ENCODE measurements around the gene LHX2.

LHX2 gene

DNA sequence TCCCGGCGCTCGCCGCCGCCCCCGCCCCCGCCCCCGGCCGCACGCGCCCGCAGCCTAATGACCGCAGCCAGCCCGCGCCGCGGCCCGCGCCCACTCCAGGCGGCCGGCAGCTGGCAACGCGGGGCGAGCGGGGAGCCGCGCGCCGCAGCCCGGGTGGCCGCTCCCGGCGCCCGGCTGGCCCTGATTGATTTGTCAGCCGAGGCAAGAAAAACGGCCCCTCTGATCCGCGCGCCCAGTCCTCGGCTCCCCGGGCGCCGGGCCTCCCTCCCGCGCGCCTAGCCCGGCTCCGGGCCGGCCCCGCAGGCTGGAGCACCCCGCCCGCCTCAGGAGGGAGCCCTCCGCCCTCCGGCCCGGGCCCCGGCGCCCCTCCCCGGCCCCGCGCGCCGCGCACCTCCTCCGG, 11.9 kb upstream of the LHX2 start:
- no peak for DNase-seq (ENCODE audit: low read depth)

DNA sequence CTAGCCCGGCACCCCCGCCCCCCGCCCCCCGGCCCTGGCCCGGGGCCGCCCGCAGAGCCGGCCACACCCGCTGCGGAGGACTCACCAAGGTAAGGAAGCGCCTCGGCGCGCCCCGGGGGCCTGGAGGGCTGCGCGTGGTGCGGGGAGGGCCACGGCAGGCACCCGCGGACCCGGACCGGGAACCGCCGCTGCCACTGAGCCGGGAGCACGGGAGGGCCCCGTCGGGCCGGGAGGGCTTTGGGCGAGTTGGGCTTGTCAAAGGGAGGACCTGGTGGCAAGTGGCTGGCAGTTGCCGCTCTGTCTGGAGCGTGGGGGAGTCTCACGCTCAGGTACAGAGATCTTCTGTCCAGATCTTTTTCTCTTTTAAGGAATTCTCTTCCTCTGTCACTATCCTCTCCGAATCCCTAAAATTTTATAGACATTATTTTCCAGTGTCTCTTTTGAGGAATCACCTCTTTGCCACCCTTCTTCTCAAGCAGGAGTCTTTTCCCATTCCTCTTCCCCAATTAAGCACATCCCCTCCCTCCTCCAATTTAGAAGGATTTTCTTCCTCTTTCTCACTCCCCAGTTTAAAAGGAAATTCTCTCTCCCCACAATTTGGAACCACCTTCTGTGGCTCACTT, 11.3 kb upstream of the LHX2 start:
- no peak for DNase-seq (ENCODE audit: low read depth)

DNA sequence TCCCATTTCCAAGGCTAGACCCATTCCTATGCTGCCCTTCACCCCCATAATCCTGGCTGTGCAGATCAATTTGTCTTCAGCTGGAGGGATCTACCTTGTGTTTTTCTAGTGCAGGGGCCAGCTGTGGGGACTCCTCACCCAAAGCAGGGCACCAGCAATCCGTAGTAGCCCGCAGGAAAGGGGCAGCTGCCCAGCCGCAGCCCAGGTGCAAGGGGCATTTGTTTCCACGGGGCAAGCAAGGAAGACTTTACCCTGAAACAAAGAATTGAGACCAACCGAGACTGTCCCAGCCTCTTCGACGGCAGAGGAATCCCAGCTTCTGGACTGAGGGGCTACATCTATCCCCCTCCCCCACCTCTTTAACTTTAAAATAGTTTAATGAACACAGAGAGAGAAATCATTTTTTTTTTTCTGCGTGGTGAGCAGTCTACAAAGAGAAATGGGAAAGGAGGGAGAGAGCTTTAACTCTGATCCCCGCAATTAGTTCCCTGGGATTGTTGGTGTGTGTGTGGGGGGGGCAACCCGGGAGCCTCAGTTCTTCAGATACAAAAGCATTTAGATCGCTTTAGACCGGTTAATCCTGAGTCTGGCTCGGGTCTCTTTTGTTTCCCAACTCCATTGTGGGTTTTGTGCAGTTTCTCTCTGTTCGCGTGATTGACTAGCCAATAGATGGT, 10.6 kb upstream of the LHX2 start:
- no peak for DNase-seq (ENCODE audit: low read depth)

DNA sequence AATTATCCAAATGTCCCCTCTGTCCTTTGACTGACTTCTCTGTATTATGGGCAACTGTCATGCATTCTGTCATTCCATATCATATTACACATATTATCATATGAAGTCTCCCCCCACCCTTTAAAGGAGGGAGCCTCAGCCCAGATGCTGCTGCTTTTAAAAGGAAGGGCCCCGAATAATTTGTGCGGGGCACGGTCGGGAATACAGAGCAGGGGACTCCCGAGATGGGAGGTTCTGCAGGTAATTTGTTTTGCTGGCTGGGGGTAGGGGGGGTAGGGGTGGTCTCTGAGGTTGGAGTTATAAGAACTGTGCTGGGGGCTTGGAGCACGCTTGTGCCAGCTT, 10.1 kb upstream of the LHX2 start:
- no peak for DNase-seq (ENCODE audit: low read depth)

DNA sequence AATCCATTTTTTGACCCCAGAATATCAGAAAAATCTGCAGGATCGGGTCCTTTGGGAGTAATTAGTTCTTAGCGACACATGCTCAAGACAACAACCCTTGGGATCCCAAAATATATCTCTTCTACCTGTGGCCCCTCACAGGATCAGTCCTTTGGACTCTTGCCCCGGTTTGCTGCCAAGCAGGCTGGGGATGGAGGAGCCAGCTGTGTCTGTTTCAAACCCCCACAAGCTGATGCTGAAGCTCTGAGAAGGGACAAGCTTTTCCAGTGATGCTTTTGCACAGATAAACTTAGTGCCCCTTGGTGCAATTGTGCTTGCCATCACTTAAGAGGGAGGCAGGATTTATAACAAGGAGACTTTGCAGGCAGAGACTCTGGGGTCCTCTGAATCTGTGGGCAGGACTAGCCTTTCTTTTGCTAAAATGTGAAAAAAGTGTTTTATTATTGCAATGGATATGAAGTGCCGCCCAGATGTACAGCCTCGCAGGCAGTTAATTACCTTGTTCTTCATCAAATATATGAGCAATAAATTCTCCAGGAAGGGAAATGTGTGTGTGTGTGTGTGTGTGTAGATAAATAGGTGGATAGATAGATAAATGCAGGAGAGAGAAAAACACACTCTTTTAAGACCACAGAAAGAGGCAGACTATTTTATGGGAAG, 9.6 kb upstream of the LHX2 start:
- no peak for DNase-seq (ENCODE audit: low read depth)

DNA sequence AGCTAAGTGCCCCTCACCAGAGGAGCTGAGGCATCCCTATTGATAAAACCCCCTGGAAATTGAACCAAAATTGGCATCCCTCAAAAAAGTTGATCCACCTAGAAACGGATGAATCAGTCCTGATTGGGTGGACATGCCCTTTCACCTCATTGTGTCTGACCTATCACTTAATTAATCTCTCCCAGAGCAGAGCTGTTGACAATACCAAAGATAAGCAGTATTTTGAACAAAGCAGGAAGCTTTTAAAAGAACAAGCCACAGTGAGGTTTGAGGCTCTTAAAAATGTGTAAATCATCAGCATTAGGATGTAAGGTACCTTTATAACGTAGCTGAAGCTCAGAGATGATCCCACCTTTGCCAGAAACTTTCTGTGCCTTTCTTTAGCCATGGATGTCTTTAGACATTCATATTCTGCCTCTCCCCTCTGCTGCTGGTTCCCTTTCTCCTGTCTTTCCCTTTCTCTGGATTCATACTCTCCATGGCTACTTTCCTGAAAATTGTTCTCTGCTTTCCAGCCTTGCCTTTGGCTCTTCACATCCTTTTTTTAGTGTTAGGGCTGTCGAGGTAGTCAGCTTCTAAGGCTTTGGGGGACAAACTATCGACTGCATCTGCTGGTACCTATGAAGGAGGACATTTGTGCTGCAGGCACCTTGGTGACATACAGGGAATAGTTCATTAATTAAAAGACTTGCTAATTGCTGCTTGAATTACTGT, 7.8 kb upstream of the LHX2 start:
- DNase-seq (ENCODE audit: low read depth): no peak

DNA sequence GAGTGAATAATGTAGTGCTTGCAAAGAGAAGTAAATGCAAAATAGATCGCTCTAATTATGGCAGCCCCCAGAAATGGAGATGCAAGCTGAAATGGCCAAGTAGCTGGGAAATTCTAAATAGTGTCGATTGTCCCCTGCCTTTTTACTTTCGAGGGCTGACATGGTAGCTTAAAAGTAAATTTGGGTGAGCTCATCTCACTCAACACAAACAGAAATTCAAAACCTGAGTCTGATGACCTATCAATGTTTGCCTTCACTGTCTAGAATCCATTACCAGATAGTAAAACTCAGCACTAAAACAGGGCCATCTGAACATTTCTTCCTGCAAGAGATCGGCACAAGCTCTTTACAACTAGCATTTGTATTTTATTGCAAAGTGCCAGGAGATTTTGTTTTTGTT, 7.0 kb upstream of the LHX2 start:
- DNase-seq (ENCODE audit: low read depth): no peak

DNA sequence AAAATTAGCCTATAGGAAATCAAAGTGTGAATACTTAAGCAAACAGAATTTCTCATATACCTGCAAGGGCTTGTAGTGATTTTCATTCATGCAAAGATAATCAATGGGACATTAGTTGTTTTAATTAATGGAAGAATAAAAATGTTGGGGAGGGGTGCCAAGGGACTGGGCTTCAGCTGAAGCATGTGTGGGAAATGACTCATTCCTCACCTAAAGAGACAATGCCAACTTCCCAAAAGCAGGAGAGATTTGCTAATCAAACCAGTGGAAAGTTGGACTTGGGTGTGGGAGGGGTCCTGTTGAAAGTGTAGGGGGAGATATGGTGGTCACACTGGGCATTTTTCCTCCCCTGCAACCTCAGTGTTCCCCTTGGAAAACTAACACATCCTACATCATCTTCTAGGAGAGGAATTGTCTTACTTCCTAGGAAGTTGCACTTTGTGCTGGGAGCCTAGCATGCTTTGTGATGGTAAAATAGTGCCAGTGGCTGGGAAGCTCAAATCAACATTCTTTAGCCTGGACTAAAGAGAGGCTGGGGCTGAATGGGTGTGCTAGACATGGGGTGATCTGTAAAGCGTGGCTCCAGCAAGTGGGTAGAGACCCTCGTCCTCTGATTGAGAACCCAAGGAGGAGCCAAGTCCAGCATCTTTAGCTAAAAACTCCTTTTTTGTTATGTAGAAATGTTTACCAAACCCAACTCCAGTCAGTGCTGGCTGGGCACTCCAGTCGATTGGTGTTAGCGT, 6.4 kb upstream of the LHX2 start:
- DNase-seq (ENCODE audit: low read depth): no peak

DNA sequence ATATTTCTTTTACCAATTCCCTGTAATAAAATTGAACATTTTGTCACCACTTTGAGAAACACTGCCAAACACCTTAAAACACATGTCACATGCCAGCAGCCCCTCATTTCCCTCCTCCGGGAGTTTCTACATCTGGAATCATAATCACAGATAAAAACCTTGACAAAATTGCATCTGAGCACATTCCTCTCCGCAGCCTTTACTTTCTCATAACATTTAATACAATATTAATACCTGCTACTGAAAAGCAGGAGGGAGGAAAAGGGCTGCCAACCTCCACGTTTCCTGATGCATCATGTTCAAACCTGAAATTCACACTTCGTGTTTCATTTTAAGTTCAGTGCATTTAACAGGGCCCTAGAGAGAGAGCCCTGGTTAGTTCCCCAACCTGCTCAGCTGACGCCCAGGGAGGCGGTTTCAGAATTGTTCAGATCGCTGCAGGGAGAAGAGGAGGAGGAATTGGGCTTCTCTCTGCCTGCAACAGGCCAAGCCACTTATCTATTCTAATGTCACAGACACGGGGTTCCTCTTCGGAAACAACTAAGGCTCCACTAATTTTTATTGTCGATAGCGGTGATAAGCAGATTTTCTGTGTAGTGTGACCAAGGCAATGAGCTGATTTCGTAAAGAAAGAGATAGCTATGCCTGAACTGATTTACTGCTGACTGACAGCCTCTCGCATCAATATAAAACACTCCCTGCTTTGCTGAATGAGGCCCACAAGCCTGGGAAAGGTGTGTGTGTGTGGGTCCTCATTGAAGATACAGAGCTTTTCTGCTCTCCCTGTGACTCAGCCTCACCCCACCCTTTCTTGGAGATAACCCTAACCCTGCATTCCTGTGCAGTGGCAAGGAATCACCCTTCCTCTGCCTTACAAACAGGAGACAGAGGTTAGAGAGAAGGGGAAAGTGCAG, 4.9 kb upstream of the LHX2 start:
- no peak for DNase-seq (ENCODE audit: low read depth)

DNA sequence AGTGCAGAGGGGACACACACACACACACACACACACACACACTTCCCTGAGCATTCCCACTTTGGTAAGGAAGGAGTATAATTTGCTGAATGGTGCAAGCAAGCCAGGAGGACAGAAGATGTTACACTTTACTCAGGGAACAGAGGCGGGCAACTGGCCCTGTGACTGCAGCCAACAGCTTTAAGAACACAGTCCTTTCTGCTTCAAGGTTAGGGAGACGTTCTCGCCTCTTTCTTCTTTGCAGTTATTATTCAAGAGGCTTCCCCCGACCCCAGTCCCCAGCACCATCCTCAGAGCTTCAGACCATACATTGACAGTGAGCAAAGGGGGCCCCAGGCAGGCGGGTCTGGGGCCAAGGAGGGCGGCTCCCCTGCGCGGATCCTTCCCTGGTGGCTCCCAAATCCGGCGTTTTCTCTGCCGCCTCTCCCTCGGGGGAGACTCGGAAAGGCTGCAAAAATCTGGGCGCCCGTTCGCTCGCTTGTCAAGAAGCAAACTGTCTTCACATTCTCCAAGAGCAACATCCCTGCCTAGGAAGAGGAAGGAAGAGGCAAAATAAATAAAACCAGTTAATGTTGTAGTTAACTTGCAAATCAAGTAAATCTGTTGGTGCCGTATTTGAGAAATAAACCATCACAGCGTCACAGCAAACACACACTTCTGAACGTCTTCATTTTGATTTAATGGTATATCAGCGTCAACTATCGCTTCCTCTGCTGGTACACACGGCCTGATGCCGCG, 3.8 kb upstream of the LHX2 start:
- DNase-seq (ENCODE audit: low read depth): no peak

DNA sequence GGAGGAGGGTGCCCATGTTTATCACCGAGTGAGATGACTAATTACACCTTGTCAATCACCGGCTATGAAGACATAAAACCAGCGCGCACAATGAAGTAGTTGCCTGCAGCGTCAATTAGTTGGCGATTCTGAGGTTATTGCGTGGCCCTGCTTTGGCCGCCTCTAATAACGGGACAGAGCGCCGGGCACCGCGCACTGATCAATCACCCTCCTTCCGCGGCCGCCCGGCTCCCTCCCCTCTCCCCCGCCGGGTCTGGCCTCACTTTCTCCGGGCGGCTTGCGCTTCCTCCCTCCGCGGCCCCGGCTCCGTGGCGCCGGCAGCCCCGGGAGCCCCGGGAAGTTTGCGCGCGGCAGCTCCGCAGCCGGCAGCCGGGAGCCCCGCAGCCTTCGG, 3.3 kb upstream of the LHX2 start:
- DNase-seq (ENCODE audit: low read depth): no peak

DNA sequence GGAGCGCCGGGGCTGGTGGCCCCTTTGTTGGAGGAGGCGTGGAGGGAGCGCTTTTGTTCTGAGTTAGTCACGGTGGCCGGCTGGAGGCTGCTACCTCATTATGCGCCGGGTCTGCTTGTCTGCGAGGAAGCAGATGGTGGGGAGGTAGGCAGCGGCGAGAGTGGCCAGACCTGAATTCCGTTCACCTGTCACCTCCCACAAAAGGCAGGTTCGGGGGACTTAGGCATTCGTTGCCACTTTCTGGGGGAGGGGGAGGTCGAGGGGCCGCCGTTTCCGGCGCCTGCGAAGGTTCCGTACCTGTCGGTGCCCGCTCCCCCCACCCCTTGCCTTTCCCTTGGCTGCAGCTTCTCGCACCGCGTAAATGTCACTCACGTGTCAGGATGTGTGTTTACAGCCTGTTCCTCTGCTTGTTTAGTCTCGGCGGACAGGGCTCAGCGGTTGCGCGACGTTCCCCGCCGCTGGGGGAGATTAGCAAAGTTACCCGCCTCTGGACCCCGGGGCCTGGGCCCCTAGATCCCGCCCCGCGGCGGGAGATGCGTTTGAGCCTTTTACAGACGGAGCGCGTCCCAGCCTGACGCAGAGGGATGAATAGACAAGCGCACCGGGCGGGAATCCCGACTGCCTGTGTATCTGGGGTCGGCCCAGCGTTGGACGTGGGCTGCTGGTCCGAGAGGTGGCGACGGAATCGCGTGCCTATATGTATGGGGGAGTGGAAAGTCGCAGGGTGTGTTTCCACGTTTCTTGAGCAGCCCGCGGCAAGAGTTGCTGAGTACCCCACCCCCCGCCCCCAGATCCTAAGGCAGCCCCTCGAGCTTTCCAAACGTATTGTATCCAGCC, 2.7 kb upstream of the LHX2 start:
- DNase-seq (ENCODE audit: low read depth): no peak

DNA sequence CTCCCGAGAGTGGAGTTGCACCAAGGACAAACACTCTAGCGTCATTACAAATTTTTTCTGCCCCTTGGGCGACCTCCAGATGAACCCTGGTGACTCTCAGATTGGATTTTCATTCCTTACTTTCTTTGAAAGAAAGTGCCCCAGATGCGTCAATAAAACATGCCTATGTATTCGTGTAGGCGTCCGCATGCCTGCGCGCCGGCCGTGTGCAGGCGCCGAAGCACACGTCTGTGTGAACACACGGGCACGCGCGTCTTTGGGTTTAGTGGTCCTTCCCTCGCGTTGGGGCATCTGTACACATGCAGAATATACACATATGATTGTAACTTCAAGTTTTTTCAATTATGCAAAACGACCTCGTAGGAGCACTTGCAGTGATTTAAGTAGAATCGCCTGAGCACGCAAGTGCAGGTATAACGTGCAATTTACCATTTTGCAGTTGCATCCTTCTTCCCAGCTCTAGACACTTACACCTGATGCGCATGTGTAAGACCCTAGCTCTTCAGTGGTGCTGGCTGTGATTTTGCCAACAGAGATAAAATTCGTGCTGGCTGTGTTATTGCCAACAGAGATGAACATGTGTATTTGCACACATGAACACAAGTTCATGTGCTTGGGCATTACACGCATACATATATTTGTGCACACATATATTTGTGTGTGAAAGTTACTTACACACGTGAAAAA, 1.9 kb upstream of the LHX2 start:
- no peak for DNase-seq (ENCODE audit: low read depth)

DNA sequence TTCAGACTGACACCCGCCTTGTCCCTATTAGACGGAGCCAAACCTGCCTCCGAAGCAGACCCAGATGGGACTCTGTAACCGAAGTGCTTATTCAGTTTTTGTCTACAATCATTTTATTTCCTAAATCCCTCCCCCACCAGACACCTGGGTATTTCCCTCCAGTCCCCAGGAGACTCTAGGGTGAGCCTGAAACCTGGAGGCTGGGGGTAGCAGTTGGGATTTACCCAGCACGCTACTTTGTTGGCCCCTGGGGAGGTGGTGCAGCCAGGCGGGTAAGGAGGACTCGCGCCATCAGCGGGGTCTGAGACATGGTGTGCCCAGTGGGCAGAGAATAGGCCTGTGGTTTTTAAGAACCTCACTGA, 1.3 kb upstream of the LHX2 start:
- no peak for DNase-seq (ENCODE audit: low read depth)

DNA sequence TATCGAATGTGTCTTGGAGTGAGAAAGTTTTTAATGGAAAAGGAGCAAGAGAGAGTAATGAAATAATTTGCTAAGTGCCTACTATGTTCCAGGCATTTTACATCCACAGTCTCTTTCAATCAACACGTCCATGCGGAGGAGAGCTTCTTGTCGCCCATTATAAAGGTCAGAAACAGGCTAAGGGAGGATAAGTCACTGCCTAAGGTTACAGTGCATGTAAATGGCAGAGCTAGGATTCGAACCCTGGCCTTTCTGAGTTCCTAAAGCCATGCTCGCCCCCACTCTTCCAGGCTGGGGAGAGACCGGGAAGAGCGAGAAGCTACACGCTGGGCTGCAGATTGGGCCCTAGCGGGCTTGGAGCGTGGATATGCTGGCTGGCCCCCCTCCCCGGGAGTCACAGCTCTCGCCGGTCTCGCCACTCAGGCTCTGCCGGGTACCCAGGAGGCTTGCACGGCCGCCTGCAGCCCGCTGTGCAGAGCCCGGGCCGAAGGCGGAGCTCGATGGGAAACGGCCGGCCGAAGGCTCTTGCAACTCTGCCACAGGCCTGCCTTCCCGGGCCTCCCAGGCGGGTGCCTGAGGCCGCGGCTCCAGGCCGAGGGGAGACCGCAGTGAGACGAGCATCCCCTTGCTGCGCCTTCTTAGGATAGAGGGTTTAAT, 775 bp upstream of the LHX2 start:
- DNase-seq (ENCODE audit: low read depth): no peak

DNA sequence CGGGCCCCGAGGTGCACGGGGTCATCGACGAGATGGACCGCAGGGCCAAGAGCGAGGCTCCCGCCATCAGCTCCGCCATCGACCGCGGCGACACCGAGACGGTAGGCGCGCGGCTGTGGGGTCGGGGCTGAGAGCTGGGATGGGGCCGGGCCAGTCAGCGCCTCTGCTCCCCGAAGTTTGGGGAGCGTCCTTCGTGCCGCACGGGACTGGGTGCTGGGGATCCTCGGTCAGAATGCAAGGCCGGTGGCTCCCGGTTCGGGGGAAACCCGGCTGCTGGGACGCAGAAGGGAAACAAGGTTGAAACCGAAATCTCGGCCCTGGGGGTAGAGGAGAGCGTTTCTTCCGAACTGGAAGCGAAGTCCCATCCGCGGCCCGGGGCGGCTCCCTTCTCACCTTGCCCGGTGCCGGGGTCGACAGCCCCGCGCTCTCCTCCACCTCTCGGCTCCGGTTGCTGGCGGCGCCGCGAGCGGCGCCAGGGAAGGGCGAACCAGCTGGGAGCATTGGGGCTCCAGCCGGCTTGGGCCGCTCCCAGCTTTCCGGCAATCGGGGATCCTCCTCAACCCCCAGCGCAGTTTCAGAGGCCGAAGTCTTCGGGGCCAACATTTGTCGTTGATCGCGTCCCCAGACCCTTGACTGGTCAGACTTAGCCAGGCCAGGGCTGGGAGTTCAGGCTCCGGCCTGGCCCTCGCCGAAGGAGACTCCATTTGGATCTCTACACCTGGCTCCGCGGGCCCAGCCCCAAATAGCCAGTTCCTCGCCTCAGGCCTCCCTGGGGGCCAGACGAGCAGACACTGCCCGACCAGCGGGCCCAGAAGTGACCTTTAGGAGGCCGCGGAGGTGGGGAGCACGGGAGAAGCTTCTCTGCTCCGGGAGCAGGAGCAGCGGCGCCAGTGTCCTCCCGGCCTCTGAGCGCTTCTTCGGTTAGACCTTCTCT, 1.1 kb downstream of the LHX2 start:
- DNase-seq (ENCODE audit: low read depth): no peak

All from HS-27A (cell line).